Omental fat pad (tissue), 4 donors: ENCODE data around the gene FAM180A. TPM values are rescaled to one million over a fixed set of nuclear protein-coding genes. Genes with fewer than 3 reads are reported as not detected.

ENCODE experiments used
- ATAC-seq: fragments of 150-250 bp; one replicate; pipeline ENCODE4 v1.9.1; 2016; ENCODE audit warnings: mild to moderate bottlenecking, moderate library complexity; ENCODE audit not compliant: low FRiP score
- DNase-seq: peaks from one replicate; pipeline ENCODE4 v3.0.0-alpha.2; 2019; ENCODE audit warnings: low spot score
- CTCF ChIP-seq, 3 donors: fragments of 450-650 bp; IDR thresholded peaks; one replicate each; pipeline ENCODE4 v1.5.1; 2016 to 2017; ENCODE audit warnings: antibody characterized with exemption in 3 of 3, mild to moderate bottlenecking in 3 of 3, moderate library complexity in 2 of 3
- total RNA-seq, 4 donors: library from RNA; depleted of rRNA; stranded (reverse); fragments of >200 nt; gene quantifications; one replicate each; pipeline ENCODE4 v1.1.0, GENCODE V29; 2016

FAM180A gene
- total RNA-seq, 4 donors from 2014 or later: 1.9 to 30.5 (median 9.8) TPM

- DNase-seq: no peak
- no peak for TF ChIP-seq CTCF (IDR thresholded peaks at IDR 0.05)
- ATAC-seq: no peak
Measured at GRCh38 chr7:135710417-135711138, 38.0 kb downstream of the FAM180A start.

GRCh38 chr7:135709508-135709907 is 39.1 kb downstream of the FAM180A start:
- DNase-seq (no peak), ATAC-seq (no peak)
- no peak for TF ChIP-seq CTCF (IDR thresholded peaks at IDR 0.05)

- DNase-seq (no peak), ATAC-seq (no peak)
- no peak for TF ChIP-seq CTCF (IDR thresholded peaks at IDR 0.05)
Measured at GRCh38 chr7:135708041-135708440, 40.6 kb downstream of the FAM180A start.

GRCh38 chr7:135707570-135707966 is 41.0 kb downstream of the FAM180A start:
- no peak for ATAC-seq
- DNase-seq: no peak
- no peak for TF ChIP-seq CTCF (IDR thresholded peaks at IDR 0.05)

- DNase-seq (no peak), ATAC-seq (no peak)
- TF ChIP-seq CTCF (IDR thresholded peaks at IDR 0.05): no peak
Measured at GRCh38 chr7:135706858-135707569, 41.6 kb downstream of the FAM180A start.

GRCh38 chr7:135706038-135706742 is 42.4 kb downstream of the FAM180A start:
- ATAC-seq (no peak), DNase-seq (no peak)
- TF ChIP-seq CTCF (IDR thresholded peaks at IDR 0.05): no peak
